ENCODE results near the gene POU6F1.

POU6F1 gene

DNA sequence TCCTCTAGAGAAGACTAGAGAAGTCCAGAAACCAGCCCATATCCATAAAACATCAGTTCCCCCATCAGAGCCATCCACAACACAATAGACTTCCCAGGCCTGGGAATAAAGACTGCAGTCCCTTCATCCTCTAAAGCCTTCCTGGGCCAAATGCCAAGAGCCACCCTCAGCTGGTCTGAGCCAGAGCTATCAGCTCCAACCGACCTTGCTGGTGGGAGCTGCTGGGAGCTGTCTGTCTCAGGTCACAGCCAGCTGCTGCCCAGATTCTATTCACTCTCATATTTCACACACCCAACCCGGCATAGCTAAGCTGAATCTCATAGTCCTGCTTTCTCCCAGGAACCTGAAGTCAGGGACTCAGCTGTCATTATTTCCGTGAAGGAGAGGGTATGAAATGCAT is 34.0 kb downstream of the POU6F1 start:
- H3K79me2 ChIP-seq (ENCODE audit: low read length), result no peaks in the 10 kb centered on the region
- H3K9ac ChIP-seq (ENCODE audit: low read length), result no peak overlapping the region
- no peak overlapping the region for H3K4me2 ChIP-seq (ENCODE audit: low read length)
- no peaks in the 10 kb centered on the region for H4K20me1 ChIP-seq (ENCODE audit: insufficient read depth, low read length)
- H3K27ac ChIP-seq (ENCODE audit: low read length), result no peak overlapping the region
- H3K4me3 ChIP-seq (ENCODE audit: low read length), result no peak overlapping the region
- no peak overlapping the region for H2AFZ ChIP-seq (ENCODE audit: low read depth, low read length)
- H3K36me3 ChIP-seq (replicated peaks; ENCODE audit: low read depth, low read length), result no peaks in the 10 kb centered on the region
- no peaks in the 10 kb centered on the region for H3K27me3 ChIP-seq (ENCODE audit: low read depth, low read length)
- peaks cover 14% of the 10 kb centered on the region for H3K4me1 ChIP-seq (ENCODE audit: low read length)
- no peaks in the 10 kb centered on the region for H3K9me3 ChIP-seq (ENCODE audit: insufficient read depth, low read length)
- TF ChIP-seq, protein P1, sequence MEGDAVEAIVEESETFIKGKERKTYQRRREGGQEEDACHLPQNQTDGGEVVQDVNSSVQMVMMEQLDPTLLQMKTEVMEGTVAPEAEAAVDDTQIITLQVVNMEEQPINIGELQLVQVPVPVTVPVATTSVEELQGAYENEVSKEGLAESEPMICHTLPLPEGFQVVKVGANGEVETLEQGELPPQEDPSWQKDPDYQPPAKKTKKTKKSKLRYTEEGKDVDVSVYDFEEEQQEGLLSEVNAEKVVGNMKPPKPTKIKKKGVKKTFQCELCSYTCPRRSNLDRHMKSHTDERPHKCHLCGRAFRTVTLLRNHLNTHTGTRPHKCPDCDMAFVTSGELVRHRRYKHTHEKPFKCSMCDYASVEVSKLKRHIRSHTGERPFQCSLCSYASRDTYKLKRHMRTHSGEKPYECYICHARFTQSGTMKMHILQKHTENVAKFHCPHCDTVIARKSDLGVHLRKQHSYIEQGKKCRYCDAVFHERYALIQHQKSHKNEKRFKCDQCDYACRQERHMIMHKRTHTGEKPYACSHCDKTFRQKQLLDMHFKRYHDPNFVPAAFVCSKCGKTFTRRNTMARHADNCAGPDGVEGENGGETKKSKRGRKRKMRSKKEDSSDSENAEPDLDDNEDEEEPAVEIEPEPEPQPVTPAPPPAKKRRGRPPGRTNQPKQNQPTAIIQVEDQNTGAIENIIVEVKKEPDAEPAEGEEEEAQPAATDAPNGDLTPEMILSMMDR (IDR thresholded peaks at IDR 0.05; ENCODE audit: low read depth, low read length), result no peak
- no peak for TF ChIP-seq EZH2phosphoT487 (IDR thresholded peaks at IDR 0.05; ENCODE audit: low read depth)

DNA sequence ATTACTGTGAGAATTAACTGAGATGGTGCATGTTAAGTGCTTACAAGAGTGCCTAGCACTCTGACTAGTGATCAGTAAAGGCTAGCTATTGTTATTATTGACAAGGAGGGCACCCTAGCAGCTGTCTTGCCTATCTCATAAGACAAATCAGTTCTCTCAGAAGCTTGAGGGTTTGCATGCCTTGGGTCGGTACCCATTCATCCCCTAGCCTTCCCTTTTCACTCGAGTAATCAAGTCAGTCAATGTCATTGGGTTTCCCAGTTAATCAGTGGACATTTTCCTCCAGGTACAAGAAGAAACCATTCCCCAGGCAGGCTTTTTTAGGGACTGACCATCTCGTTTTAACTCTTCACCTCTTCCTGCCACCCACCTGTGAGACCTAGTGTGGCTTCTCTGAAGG is 34.5 kb downstream of the POU6F1 start:
- Histone ChIP-seq H3K4me3 (ENCODE audit: low read length) (no peak overlapping the region), H3K79me2 (ENCODE audit: low read length) (no peaks in the 10 kb centered on the region), H3K9ac (ENCODE audit: low read length) (no peak overlapping the region), H3K4me2 (ENCODE audit: low read length) (no peak overlapping the region), H3K9me3 (ENCODE audit: insufficient read depth, low read length) (no peaks in the 10 kb centered on the region), H3K36me3 (replicated peaks; ENCODE audit: low read depth, low read length) (no peaks in the 10 kb centered on the region), H3K27ac (ENCODE audit: low read length) (no peak overlapping the region), H3K27me3 (ENCODE audit: low read depth, low read length) (no peaks in the 10 kb centered on the region), H2AFZ (ENCODE audit: low read depth, low read length) (no peak overlapping the region), H4K20me1 (ENCODE audit: insufficient read depth, low read length) (no peaks in the 10 kb centered on the region), H3K4me1 (ENCODE audit: low read length) (peaks cover 9% of the 10 kb centered on the region)
- TF ChIP-seq EZH2phosphoT487 (IDR thresholded peaks at IDR 0.05; ENCODE audit: low read depth), result no peak
- TF ChIP-seq, protein P1 (IDR thresholded peaks at IDR 0.05; ENCODE audit: low read depth, low read length), result no peak

DNA sequence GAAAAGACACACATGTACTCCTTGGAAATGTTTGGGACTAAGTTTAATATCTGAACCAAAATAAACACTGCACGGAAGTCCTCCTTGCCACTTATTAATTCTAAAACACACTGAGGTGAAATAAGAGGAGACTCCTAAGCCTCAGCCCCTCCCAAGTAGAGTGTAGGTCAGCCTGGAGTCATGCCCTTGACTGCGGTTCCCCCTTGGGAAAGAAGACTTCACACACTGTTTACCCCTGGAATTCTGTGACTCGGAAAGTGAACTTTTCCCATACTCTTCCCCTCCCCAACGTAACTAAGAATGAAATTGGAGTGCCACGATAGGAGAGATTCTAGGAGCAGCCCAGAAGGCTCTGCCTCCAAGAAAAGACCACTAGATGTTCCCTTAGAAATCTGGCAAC is 36.3 kb downstream of the POU6F1 start:
- Histone ChIP-seq H2AFZ (ENCODE audit: low read depth, low read length) (no peak overlapping the region), H3K79me2 (ENCODE audit: low read length) (no peaks in the 10 kb centered on the region), H3K4me2 (ENCODE audit: low read length) (no peak overlapping the region), H3K9ac (ENCODE audit: low read length) (no peak overlapping the region), H3K4me3 (ENCODE audit: low read length) (no peak overlapping the region), H4K20me1 (ENCODE audit: insufficient read depth, low read length) (no peaks in the 10 kb centered on the region), H3K4me1 (ENCODE audit: low read length) (no peaks in the 10 kb centered on the region), H3K27ac (ENCODE audit: low read length) (no peak overlapping the region), H3K36me3 (replicated peaks; ENCODE audit: low read depth, low read length) (no peaks in the 10 kb centered on the region), H3K9me3 (ENCODE audit: insufficient read depth, low read length) (no peaks in the 10 kb centered on the region), H3K27me3 (ENCODE audit: low read depth, low read length) (no peaks in the 10 kb centered on the region)
- no peak for TF ChIP-seq EZH2phosphoT487 (IDR thresholded peaks at IDR 0.05; ENCODE audit: low read depth)
- TF ChIP-seq, protein P1 (IDR thresholded peaks at IDR 0.05; ENCODE audit: low read depth, low read length), result no peak

DNA sequence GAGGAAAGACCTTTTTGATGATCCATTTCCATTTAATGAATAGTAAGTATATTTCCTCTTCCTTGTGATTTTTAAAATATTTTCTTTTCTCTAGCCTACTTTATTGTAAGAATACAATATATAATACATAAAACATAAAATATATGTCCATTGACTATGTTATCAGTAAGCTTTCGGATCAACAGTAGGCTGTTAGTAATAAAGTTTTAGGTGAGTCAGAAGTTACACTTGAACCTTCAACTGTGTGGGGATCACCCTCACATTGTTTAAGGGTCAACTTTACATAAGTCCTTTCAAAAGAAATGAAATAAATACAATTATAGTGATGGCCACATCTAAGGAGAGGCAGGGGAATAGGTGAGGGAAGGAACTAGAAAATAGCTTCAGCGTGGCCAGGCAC is 40.0 kb downstream of the POU6F1 start:
- no peak overlapping the region for H3K4me2 ChIP-seq (ENCODE audit: low read length)
- no peak overlapping the region for H2AFZ ChIP-seq (ENCODE audit: low read depth, low read length)
- H3K4me3 ChIP-seq (ENCODE audit: low read length), result no peak overlapping the region
- TF ChIP-seq, protein P1 (IDR thresholded peaks at IDR 0.05; ENCODE audit: low read depth, low read length), result no peak
- TF ChIP-seq EZH2phosphoT487 (IDR thresholded peaks at IDR 0.05; ENCODE audit: low read depth), result no peak
- H3K4me1 ChIP-seq (ENCODE audit: low read length), result no peaks in the 10 kb centered on the region
- H3K9me3 ChIP-seq (ENCODE audit: insufficient read depth, low read length), result no peaks in the 10 kb centered on the region
- no peaks in the 10 kb centered on the region for H4K20me1 ChIP-seq (ENCODE audit: insufficient read depth, low read length)
- H3K27ac ChIP-seq (ENCODE audit: low read length), result no peak overlapping the region
- H3K79me2 ChIP-seq (ENCODE audit: low read length), result peaks cover under 1% of the 10 kb centered on the region; the same call in 1 of the 2 replicates
- H3K27me3 ChIP-seq (ENCODE audit: low read depth, low read length), result no peaks in the 10 kb centered on the region
- no peak overlapping the region for H3K9ac ChIP-seq (ENCODE audit: low read length)
- no peaks in the 10 kb centered on the region for H3K36me3 ChIP-seq (replicated peaks; ENCODE audit: low read depth, low read length)
